ENCODE results near the gene PANX1. TPM values are rescaled to one million over a fixed set of nuclear protein-coding genes. Genes with fewer than 3 reads are reported as not detected.
A peak's percentile ranks its signal among the peaks of the same experiment; 100 is the strongest.

Gene PANX1
- total and polyA plus RNA-seq, 2 donors (not counting 1 experiment from before 2014, with no cell fraction given), result 51.7 to 54.5 TPM

- Histone ChIP-seq H3K79me2 (ENCODE audit: control insufficient read depth, insufficient read depth, low read length) (peaks cover 70% of the 10 kb centered on the region), H4K20me1 (ENCODE audit: control insufficient read depth, extremely low read depth, insufficient read depth, low read length) (no peaks in the 10 kb centered on the region), H3K9ac (ENCODE audit: insufficient read depth, low read length) (no peak overlapping the region), H3K4me3 (replicated peaks in 1 of 4; ENCODE audit: control extremely low read depth in 1 of 4, insufficient read depth in 1 of 4, low read depth in 3 of 4, low read length in 4 of 4) (no peak overlapping the region), H3K4me1 (ENCODE audit: control insufficient read depth, extremely low read depth, insufficient read depth, low read length) (peaks cover 14% of the 10 kb centered on the region), H3K27me3 (ENCODE audit: control insufficient read depth, insufficient read depth, low read length) (no peaks in the 10 kb centered on the region), H3K4me2 (ENCODE audit: extremely low read depth, insufficient read depth, low read length) (no peak overlapping the region), H3K9me3 (ENCODE audit: control insufficient read depth, insufficient read depth, low read depth, low read length) (no peaks in the 10 kb centered on the region), H3K27ac (ENCODE audit: insufficient read depth, low read length) (no peak overlapping the region), H3K36me3 (ENCODE audit: control insufficient read depth, insufficient read depth, low read length) (no peaks in the 10 kb centered on the region), H2AFZ (ENCODE audit: low read length) (no peak overlapping the region)
- DNase-seq (ENCODE audit: low read depth in 2 of 2), result no peak
- TF ChIP-seq EZH2 (IDR thresholded peaks at IDR 0.05; ENCODE audit: low read length, missing control alignments) (no peak), CTCF (conservative IDR thresholded peaks at IDR 0.05 in 1 of 2, IDR thresholded peaks at IDR 0.05 in 1 of 2; ENCODE audit: low read depth in 1 of 2, low read length in 2 of 2) (no peak)
These were observed 17.3 kb downstream of the PANX1 start for GRCh38 chr11:94145916-94146315.

DNA sequence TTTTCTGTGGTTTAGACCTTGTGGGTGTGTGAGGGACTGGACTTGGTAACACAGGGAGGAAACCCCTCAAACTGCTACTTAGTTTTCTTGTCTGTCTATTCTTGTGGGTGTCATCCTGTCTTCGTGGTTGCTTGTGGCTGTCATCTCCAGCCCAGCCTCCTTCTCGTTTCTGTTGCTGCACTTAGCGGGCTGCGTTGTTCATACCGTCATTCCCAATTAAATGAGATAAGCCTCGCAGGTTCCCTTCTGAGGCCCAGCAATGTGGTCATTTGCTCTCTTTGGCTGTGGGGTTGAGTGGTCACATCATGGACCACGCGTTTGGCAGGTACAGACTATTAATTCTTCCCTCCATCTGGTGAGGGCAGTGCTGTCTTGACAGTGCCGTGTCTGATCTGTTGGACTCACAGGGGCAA is 18.8 kb downstream of the PANX1 start:
- H3K4me3 ChIP-seq (replicated peaks in 1 of 4; ENCODE audit: control extremely low read depth in 1 of 4, insufficient read depth in 1 of 4, low read depth in 3 of 4, low read length in 4 of 4), result no peak overlapping the region
- H2AFZ ChIP-seq (ENCODE audit: low read length), result no peak overlapping the region
- H4K20me1 ChIP-seq (ENCODE audit: control insufficient read depth, extremely low read depth, insufficient read depth, low read length), result no peaks in the 10 kb centered on the region

DNA sequence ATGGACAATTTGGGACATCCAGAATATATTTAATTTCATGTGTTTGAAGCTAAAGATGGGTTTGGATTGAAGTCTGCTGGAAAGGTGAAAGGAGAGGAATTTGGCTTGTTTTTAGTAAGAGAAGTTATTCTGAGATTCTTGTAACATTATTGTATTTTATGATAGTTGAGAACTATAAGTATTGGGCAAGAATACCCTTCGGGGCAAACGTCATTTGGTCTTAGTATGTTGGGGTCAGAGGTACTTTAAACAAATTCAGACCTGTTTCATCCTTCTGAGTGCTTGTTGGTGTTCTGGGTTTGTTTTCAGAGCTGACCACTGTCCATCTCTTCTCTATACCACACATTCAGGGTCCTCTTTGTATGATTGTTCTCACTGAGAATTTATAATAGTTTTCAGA is 19.5 kb downstream of the PANX1 start:
- Histone ChIP-seq H3K36me3 (ENCODE audit: control insufficient read depth, insufficient read depth, low read length) (no peaks in the 10 kb centered on the region), H3K4me1 (ENCODE audit: control insufficient read depth, extremely low read depth, insufficient read depth, low read length) (peaks cover 19% of the 10 kb centered on the region), H3K9ac (ENCODE audit: insufficient read depth, low read length) (no peak overlapping the region), H3K4me3 (replicated peaks in 1 of 4; ENCODE audit: control extremely low read depth in 1 of 4, insufficient read depth in 1 of 4, low read depth in 3 of 4, low read length in 4 of 4) (no peak overlapping the region), H3K27me3 (ENCODE audit: control insufficient read depth, insufficient read depth, low read length) (no peaks in the 10 kb centered on the region), H3K9me3 (ENCODE audit: control insufficient read depth, insufficient read depth, low read depth, low read length) (no peaks in the 10 kb centered on the region), H3K4me2 (ENCODE audit: extremely low read depth, insufficient read depth, low read length) (no peak overlapping the region), H3K27ac (ENCODE audit: insufficient read depth, low read length) (no peak overlapping the region), H2AFZ (ENCODE audit: low read length) (no peak overlapping the region), H4K20me1 (ENCODE audit: control insufficient read depth, extremely low read depth, insufficient read depth, low read length) (no peaks in the 10 kb centered on the region), H3K79me2 (ENCODE audit: control insufficient read depth, insufficient read depth, low read length) (peaks cover 64% of the 10 kb centered on the region)
- TF ChIP-seq CTCF (conservative IDR thresholded peaks at IDR 0.05 in 1 of 2, IDR thresholded peaks at IDR 0.05 in 1 of 2; ENCODE audit: low read depth in 1 of 2, low read length in 2 of 2) (no peak), EZH2 (IDR thresholded peaks at IDR 0.05; ENCODE audit: low read length, missing control alignments) (no peak)
- DNase-seq (ENCODE audit: low read depth in 2 of 2), result no peak

More for the DNA sequence above, 18.8 kb downstream of the PANX1 start:
- H3K4me1 ChIP-seq (ENCODE audit: control insufficient read depth, extremely low read depth, insufficient read depth, low read length), result peaks cover 14% of the 10 kb centered on the region
- no peak overlapping the region for H3K9ac ChIP-seq (ENCODE audit: insufficient read depth, low read length)
- H3K79me2 ChIP-seq (ENCODE audit: control insufficient read depth, insufficient read depth, low read length), result peaks cover 64% of the 10 kb centered on the region
- H3K9me3 ChIP-seq (ENCODE audit: control insufficient read depth, insufficient read depth, low read depth, low read length), result no peaks in the 10 kb centered on the region
- no peak overlapping the region for H3K27ac ChIP-seq (ENCODE audit: insufficient read depth, low read length)
- H3K36me3 ChIP-seq (ENCODE audit: control insufficient read depth, insufficient read depth, low read length), result no peaks in the 10 kb centered on the region
- TF ChIP-seq EZH2 (IDR thresholded peaks at IDR 0.05; ENCODE audit: low read length, missing control alignments) (no peak), CTCF (conservative IDR thresholded peaks at IDR 0.05 in 1 of 2, IDR thresholded peaks at IDR 0.05 in 1 of 2; ENCODE audit: low read depth in 1 of 2, low read length in 2 of 2) (no peak)
- H3K4me2 ChIP-seq (ENCODE audit: extremely low read depth, insufficient read depth, low read length), result no peak overlapping the region
- H3K27me3 ChIP-seq (ENCODE audit: control insufficient read depth, insufficient read depth, low read length), result no peaks in the 10 kb centered on the region
- peak in 1 of 2 donors; percentile 24 for DNase-seq (ENCODE audit: low read depth in 2 of 2)
